Gastroesophageal sphincter (tissue), 3 donors: Measurements from ENCODE around the gene SUDS3.

Source experiments
- CTCF ChIP-seq, 4 experiments: fragments of 200-600 bp in 2 of 4; fragments of 450-650 bp in 2 of 4; sonication (generic) in 1 of 4; IDR thresholded peaks; one replicate each; pipeline ENCODE4 v1.5.1; 2017 to 2019; ENCODE audit warnings: antibody characterized with exemption in 4 of 4, mild to moderate bottlenecking in 2 of 4, moderate library complexity in 2 of 4
- POLR2A ChIP-seq, 2 donors: fragments of 450-650 bp; IDR thresholded peaks; one replicate each; pipeline ENCODE4 v1.6.1; 2017; ENCODE audit warnings: antibody characterized with exemption in 2 of 2, mild to moderate bottlenecking in 2 of 2, moderate library complexity in 1 of 2

DNA sequence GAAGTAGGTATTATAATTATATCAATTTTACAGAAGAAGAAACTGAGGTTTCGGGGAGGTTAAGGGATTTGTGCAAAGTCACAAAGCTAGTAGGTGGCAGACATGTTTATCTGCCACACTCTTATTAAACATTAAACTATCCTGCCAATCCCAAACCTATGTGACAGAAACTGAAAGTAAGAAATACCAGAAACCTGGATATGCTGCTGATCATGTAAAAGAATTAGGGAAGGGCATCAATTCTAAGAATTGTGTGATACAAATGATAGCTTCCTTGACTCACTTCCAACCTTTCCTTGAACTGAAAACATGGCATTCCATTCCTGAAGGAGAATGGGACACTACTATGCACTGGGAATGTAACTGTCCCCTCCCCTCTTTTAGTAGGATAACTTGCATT is 20.5 kb upstream of the SUDS3 start:
- no peak for TF ChIP-seq CTCF (IDR thresholded peaks at IDR 0.05)
- no peak for TF ChIP-seq POLR2A (IDR thresholded peaks at IDR 0.05)
